ENCODE results near the gene WHRN.

Gene WHRN

GRCh38 chr9:114513055-114513958 is 8.0 kb upstream of the WHRN start:
- DNase-seq = no peak

- DNase-seq = no peak
Measured at GRCh38 chr9:114511978-114512874, 7.0 kb upstream of the WHRN start.

- DNase-seq = no peak
Measured at GRCh38 chr9:114507726-114508125, 2.5 kb upstream of the WHRN start.

GRCh38 chr9:114506082-114506390 is 763 bp upstream of the WHRN start:
- DNase-seq = no peak

DNA sequence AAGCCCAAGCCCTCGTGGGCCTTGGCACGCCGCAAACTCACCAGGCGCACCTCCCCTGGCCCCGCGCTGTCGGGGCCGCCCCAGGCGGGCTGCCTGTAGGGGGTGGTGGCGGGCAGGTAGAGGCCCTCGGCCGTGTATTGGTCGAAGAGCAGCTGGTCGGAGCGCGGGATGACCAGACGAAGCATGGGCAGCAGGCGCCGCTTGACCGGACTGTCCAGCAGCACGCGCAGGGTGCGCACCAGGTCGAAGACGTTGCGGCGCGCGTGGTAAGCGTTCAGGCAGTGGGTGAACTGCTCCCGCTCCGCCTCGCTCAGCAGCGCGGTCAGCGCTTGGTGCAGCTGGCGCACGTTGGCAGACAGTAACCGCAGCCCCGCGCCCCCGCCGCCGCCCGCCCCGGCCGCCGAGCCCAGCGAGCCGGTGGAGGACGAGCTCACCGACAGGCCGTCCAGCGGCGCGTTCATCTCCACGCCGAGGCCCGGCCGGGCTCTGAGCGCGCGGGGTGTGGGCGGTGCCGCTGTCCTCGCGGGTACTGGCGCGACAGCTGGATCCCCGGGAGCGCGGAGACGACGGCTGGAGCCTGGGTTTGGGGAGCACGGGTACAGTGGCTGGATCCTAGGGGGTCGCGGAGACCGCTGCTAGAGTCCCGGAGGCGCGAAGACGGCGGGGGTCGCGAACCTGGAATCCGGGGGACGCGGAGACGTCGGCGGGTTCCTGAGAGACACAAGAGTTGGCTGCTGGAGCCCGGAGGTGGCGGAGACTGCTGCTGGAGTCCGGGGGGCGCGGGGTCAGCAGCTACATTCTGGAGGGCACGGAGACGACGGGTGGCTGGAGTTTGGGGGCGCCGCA is 709 bp downstream of the WHRN start:
- peak; percentile 46 for DNase-seq

- DNase-seq = no peak
Measured at GRCh38 chr9:114503522-114504340, 1.5 kb downstream of the WHRN start.

- no peak for DNase-seq
Measured at GRCh38 chr9:114503009-114503408, 2.3 kb downstream of the WHRN start.

GRCh38 chr9:114501796-114502682 is 3.2 kb downstream of the WHRN start:
- no peak for DNase-seq

DNA sequence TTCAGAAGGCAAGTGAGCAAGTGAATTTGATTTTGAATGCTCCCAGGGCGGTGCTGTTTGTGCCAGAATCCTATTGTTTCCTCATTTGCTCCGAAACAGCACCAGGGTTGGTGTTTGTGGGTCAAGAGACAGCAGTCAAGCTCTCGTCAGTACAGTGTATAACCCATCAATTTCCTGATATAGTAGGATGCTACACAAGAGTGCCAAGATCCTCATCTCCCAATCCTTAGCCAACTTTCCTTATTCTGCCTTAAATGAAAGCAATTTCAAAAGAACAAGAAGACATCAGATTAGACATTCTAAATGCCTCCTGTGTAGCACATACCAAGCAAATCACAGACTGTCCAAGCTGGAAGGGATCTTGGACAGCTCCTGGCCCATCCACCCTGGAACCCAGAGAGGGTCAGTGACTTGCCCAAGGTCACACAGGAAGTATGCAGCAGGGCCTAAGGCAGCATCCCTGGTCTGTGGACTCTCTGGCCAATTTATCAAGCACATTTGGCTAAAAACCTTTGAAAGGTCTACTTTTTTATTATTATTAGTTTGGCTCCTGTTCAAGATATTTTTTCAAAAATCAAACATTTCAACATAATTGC is 4.5 kb downstream of the WHRN start:
- no peak for DNase-seq

DNA sequence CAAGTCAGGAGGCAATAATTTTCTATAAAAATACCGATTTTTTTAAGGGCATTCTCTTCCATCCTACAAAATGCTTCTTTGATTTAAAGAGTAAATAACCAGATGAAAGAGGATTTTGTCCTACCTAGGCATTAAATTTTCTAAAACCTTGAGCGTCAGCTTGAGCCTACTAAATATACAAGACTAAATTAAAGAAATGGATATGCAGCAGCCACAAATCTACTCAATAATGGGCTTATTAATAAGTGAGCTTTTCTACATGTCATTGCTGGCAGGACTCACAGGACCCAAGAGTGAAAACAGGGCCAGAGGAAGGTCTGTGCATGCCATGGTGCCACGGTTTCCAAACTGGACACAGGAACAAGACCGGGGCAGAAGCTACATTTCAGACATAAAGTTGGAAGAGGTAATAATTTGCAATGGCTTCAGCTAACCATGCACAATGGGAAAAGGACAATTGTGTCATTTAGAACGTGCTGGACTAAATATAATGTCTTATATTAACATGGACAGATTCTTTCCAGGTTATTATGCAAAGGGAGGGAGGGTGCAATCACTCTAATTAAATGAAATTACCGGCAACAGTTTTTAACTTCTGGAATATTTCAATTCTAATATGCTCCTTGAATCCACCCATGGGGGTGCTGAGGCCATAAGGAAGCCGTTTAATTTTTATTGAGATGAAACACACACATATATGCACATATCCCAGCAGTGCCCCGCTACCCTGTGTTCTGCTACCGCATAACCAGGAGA is 5.2 kb downstream of the WHRN start:
- DNase-seq = no peak

DNA sequence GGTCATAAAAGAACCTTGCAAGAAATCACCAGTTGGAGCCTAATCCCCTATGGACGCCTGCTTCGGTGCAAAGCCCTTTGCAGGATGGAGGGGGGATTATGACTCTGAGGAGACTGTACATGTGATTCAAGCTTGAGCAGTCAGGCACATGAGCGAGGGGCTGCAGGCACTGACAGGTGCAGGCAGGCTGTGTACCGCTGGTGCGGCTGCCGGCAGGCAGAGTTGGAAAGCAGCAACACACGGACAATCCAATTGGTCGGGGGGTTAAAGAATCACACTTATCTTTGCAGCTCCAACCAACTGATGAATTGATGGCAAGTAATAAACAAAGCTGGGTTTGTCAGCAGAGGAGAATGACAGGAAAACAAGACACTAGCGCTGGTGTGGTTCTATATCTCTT is 5.7 kb downstream of the WHRN start:
- no peak for DNase-seq

GRCh38 chr9:114497727-114498382 is 7.4 kb downstream of the WHRN start:
- no peak for DNase-seq

DNA sequence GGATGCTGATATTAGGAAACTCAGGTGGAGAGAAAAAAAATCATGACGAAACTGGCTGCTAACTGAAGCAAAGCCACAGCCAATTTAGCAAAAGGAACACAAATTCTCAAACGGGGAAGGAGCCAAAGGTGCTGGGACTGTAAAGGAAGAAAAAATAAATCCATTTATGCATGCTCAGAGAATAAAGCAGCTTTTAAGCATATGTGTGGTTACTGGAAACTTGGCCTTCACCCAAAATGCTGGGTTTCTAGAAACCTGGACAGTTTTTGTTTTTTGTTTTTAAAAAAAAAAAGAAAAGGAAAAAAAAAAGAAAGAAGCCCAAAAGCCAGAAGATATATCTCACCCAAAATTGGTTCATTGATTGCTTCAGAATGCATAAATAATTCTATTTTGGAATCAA is 8.0 kb downstream of the WHRN start:
- no peak for DNase-seq

GRCh38 chr9:114496011-114496410 is 9.3 kb downstream of the WHRN start:
- no peak for DNase-seq

DNA sequence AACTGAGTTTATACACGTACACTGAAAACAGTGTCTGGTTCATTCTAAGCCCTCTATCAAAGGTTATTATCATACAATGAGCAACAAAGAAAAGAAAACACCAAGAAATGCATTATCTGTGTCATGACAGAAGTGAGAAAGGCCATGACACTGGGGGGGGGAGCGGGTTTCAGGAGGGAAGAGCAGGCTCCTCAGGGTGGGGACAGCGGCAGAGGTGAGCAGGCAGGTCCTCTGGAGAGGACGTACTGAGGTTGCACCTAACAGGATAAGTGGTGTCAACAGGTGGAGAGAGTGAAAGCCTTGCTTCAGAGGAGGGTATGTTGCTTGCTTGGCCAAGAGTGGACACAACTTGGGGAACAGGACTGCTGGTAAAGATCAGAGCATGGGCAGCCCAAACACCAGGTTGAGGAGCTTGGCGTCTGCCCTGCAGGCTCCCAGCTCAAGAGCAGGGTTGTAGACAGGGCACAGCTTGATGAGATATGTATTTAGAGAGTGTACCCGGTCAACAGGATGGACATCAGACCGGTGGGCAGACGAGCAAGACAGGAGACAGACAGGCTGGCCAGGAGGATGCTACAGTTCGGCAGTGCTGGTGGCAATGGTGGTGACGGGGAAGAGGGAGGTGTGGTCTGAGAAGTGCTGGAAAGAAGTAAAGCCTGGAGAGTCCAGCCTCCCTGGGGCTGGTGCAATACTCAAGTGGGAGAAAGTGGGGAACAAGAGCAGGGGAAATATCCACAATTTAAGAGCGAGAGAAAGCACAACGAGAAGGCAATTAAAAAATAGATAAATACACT is 10.3 kb downstream of the WHRN start:
- no peak for DNase-seq

- DNase-seq = no peak
Measured at GRCh38 chr9:114493521-114494184, 11.6 kb downstream of the WHRN start.

DNA sequence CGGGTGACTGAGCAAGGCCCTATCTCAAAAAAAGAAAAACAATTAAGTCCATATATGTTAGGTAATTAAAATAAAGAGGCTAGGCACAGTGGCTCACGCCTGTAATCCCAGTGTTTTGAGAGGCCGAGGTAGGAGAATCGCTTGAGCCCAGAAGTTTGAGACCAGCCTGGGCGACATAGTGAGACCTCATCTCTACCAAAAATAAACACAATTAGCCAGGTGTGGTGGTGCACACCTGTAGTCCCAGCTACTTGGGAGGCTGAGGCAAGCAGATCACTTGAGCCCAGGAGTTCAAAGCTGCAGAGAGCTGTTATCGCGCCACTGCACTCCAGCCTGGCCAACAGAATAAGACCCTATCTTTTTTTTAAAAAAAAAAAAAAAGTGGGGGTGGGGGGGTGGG is 12.3 kb downstream of the WHRN start:
- DNase-seq = no peak

DNA sequence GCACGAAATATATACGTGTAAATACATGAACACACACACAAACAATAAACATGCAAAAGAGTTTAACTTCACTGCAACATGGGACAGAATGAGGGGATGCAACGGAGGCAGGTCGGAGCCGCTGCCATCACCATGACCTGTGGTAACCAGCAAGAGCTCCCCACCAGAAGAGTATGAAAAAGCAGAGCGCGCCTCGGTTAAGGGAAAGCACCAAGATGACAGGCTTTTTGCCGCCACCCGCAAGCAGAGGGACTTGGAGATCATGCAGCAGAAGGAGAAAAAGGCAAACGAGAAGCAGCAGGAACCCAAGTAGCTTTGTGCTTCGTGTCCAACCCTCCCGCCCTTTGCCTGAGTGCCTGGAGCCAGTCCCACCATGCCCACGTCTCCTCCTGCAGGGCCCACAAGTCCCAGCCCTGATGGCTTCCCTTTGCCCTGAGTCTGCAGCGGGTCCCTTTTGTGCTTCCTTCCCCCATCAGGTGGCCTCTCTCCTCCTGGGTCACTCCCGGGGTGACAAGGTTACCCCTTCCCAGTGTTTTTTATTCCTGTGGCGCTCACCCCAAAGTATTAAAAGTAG is 13.8 kb downstream of the WHRN start:
- DNase-seq = no peak
